Activated CD8-positive, alpha-beta T cell treated with anti-CD3 and anti-CD28 coated beads for 36 hours (primary cell): Measurements from ENCODE around the gene ATXN1. TPM values are rescaled to one million over a fixed set of nuclear protein-coding genes. Genes with fewer than 3 reads are reported as not detected.

Experiments used
- ATAC-seq: fragments of 200-7000 bp; cut with Tn5 transposase; one replicate; pipeline ENCODE4 v1.10.0; 2021; ENCODE audit warnings: mild to moderate bottlenecking, moderate library complexity
- CTCF ChIA-PET: fragments of 350-600 bp; sonication (Branson Sonifier 250); formaldehyde crosslinking; loops from one replicate; lab custom pipeline; 2021; ENCODE audit warnings: antibody characterized with exemption; lab: Charles Lee
- POLR2A ChIA-PET: fragments of 350-600 bp; sonication (Branson Sonifier 250); formaldehyde crosslinking; loops from one replicate; lab custom pipeline; 2021; ENCODE audit warnings: antibody characterized with exemption; lab: Charles Lee
- DNase-seq: peaks from one replicate; pipeline ENCODE4 v3.0.0-alpha.2; 2020
- H3K27ac Mint-ChIP-seq: one replicate; pipeline ENCODE4 v1.8.0; 2021; ENCODE audit warnings: mild to moderate bottlenecking, mixed read lengths
- H3K27me3 Mint-ChIP-seq: one replicate; pipeline ENCODE4 v1.8.0; 2021; ENCODE audit warnings: mixed read lengths
- H3K36me3 Mint-ChIP-seq: one replicate; pipeline ENCODE4 v1.8.0; 2021; ENCODE audit warnings: low read depth, mixed read lengths
- H3K4me1 Mint-ChIP-seq: one replicate; pipeline ENCODE4 v1.8.0; 2021; ENCODE audit warnings: low read depth, mixed read lengths
- H3K4me3 Mint-ChIP-seq: one replicate; pipeline ENCODE4 v1.8.0; 2021; ENCODE audit warnings: mild to moderate bottlenecking, moderate library complexity, mixed read lengths
- H3K9me3 Mint-ChIP-seq: one replicate; pipeline ENCODE4 v1.8.0; 2021; ENCODE audit warnings: mixed read lengths
- intact Hi-C: fragments of 100-400 bp; cut with micrococcal nuclease; formaldehyde crosslinking; loops from one replicate; pipeline ENCODE4 v1.10.0; 2022
- total RNA-seq, 2 experiments: library from RNA; stranded (reverse); gene quantifications; one replicate each; pipeline ENCODE4 v1.2.3, GENCODE V29; 2021
- TF ChIP-seq, protein P1 (sequence below): fragments of 200-600 bp; IDR thresholded peaks from one replicate; pipeline ENCODE4 v1.8.0; 2022; ENCODE audit warnings: antibody characterized with exemption, mild to moderate bottlenecking

The ATXN1 gene
- total RNA-seq, 2 experiments from 2014 or later = 35.4 to 40.8 TPM

DNA sequence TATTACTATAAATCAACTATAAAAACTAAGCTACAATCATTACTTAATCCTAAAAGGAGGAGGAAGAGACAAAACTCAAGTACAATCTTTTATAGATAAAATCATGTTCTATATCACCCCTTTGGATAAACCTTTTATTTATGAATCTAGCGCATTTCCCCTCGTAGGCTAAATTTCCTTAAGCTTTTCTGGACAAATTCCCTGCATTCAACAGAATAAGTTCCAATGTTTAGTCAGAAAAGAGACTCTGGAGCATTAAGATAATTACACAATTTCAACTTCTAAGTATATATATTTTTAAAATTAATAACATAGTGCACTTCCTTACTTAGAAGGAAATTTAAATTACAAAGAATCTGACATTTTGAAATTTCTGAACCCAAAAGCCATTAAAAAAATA lies 37.9 kb downstream of the ATXN1 start:
- peaks cover 49% of the 10 kb centered on the region for H3K4me1 Mint-ChIP-seq
- DNase-seq (no peak), ATAC-seq (no peak)
- no peak overlapping the region for H3K4me3 Mint-ChIP-seq
- H3K27ac Mint-ChIP-seq = no peak overlapping the region
- intact Hi-C loops = no loop called here
- CTCF ChIA-PET = interaction anchor here (1.0 kb wide), 1 partner anchor 10 kb away, joined by 3 read pairs; no protein-coding TSS in a partner anchor
- peaks cover 6% of the 10 kb centered on the region for H3K36me3 Mint-ChIP-seq
- no peaks in the 10 kb centered on the region for H3K9me3 Mint-ChIP-seq
- TF ChIP-seq, protein P1, sequence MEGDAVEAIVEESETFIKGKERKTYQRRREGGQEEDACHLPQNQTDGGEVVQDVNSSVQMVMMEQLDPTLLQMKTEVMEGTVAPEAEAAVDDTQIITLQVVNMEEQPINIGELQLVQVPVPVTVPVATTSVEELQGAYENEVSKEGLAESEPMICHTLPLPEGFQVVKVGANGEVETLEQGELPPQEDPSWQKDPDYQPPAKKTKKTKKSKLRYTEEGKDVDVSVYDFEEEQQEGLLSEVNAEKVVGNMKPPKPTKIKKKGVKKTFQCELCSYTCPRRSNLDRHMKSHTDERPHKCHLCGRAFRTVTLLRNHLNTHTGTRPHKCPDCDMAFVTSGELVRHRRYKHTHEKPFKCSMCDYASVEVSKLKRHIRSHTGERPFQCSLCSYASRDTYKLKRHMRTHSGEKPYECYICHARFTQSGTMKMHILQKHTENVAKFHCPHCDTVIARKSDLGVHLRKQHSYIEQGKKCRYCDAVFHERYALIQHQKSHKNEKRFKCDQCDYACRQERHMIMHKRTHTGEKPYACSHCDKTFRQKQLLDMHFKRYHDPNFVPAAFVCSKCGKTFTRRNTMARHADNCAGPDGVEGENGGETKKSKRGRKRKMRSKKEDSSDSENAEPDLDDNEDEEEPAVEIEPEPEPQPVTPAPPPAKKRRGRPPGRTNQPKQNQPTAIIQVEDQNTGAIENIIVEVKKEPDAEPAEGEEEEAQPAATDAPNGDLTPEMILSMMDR = no peak
- H3K27me3 Mint-ChIP-seq = no peaks in the 10 kb centered on the region
- POLR2A ChIA-PET = no interaction called here

DNA sequence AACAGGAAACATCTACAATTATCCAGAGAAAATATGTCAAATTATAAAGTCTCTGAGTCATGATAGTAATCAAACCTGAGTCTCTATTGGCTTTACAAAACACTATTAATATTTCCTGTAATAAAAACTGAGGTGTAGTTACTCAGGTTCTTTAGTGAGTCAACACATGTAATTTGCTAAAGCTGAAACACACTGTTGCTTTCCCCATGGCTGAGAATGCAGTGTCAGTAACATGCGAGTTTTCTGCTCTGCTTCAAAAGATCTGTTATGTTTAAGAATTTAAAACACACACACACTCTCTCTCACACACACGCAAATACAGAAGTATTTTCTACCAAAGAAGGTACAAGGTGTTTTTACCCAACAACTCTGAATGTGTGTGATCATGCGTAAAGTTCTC lies 38.6 kb downstream of the ATXN1 start:
- intact Hi-C loops = no loop called here
- POLR2A ChIA-PET = interaction anchor here (0.8 kb wide), 1 partner anchor 9 kb away, joined by 4 read pairs; no protein-coding TSS in a partner anchor
- CTCF ChIA-PET = interaction anchor here (1.0 kb wide), 1 partner anchor 10 kb away, joined by 3 read pairs; no protein-coding TSS in a partner anchor
- DNase-seq (no peak), ATAC-seq (no peak)
- H3K4me3 Mint-ChIP-seq = no peak overlapping the region
- peaks cover 49% of the 10 kb centered on the region for H3K4me1 Mint-ChIP-seq
- TF ChIP-seq, protein P1 = no peak
- H3K27ac Mint-ChIP-seq = no peak overlapping the region
- no peaks in the 10 kb centered on the region for H3K9me3 Mint-ChIP-seq
- H3K36me3 Mint-ChIP-seq = peaks cover 8% of the 10 kb centered on the region
- no peaks in the 10 kb centered on the region for H3K27me3 Mint-ChIP-seq

DNA sequence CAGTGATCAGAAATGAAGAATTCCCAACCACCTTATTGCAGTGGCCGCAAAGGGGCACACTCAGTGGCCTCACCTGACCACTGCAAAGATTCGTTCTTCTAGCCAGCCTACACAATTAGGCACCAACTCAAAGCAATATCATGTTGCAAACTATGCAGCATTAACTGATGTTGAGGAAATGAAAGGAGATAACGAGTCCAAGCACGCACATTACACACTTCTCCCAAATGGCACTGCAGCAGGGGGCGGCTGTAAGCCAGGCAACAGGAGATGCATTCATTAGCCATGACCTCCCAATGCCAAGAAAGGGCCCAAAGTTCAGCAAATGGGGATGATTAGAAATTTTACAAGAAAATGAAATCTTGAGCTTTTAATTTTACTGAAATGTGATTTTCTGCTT lies 39.3 kb downstream of the ATXN1 start:
- Mint-ChIP-seq H3K36me3 (peaks cover 13% of the 10 kb centered on the region), H3K27ac (no peak overlapping the region), H3K27me3 (no peaks in the 10 kb centered on the region), H3K4me3 (no peak overlapping the region), H3K9me3 (no peaks in the 10 kb centered on the region), H3K4me1 (peaks cover 52% of the 10 kb centered on the region)
- POLR2A ChIA-PET = interaction anchor here (0.8 kb wide), 1 partner anchor 9 kb away, joined by 4 read pairs; no protein-coding TSS in a partner anchor
- CTCF ChIA-PET = interaction anchor here (0.9 to 2.4 kb wide), 3 partner anchors 10 to 26 kb away, joined by 3 to 5 read pairs (median 4); no protein-coding TSS in a partner anchor
- ATAC-seq (no peak), DNase-seq (no peak)
- TF ChIP-seq, protein P1 = no peak
- intact Hi-C loops = no loop called here

DNA sequence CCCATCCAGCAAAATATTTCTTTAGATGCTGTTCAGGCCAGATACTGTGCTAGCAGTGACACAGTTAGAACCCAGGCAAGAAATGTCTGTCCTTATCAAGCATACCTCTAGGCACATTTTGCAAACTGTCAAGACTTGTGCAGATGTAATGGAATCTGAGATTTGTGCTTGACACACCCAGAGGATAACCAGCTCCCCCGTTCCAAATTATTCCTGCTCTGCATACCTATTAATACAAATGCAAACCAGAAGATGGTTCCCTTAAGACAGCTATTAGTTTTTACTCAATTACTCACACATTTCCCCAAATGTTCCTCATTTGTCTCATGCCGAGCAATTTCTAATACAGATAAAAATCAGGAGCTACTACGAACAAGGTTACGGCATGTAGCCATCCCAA lies 40.4 kb downstream of the ATXN1 start:
- intact Hi-C loops = no loop called here
- TF ChIP-seq, protein P1 = no peak
- POLR2A ChIA-PET = interaction anchor here (2.0 kb wide), 1 partner anchor 11 kb away, joined by 5 read pairs; no protein-coding TSS in a partner anchor
- Mint-ChIP-seq H3K27ac (no peak overlapping the region), H3K4me3 (no peak overlapping the region), H3K27me3 (no peaks in the 10 kb centered on the region), H3K9me3 (no peaks in the 10 kb centered on the region), H3K4me1 (peaks cover 58% of the 10 kb centered on the region), H3K36me3 (peaks cover 21% of the 10 kb centered on the region)
- no peak for DNase-seq
- CTCF ChIA-PET = interaction anchor here (0.9 to 2.4 kb wide), 3 partner anchors 11 to 25 kb away, joined by 3 to 5 read pairs (median 4); no protein-coding TSS in a partner anchor
- ATAC-seq = no peak

DNA sequence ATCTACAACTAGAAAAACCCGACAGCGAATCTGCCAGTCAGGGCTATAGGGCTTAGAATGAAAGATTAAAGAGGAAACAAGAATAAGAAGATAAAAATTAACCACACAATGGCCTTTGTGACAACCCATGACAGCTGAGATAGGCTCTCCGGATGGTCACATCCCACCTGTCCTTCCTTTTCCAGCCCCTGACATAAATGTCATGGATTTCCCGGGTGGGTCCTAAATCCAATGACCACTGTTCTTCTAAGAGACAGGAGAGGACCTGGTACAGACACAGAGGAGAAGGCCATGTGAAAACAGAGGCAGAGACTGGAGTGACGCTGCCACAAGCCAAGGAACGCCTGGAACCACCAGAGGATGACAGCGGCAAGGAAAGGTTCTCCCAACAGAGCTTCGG lies 41.8 kb downstream of the ATXN1 start:
- Mint-ChIP-seq H3K36me3 (peaks cover 18% of the 10 kb centered on the region), H3K4me1 (peaks cover 54% of the 10 kb centered on the region), H3K4me3 (no peak overlapping the region), H3K9me3 (no peaks in the 10 kb centered on the region), H3K27ac (no peak overlapping the region), H3K27me3 (no peaks in the 10 kb centered on the region)
- POLR2A ChIA-PET = interaction anchor here (0.8 to 2.0 kb wide), 3 partner anchors 12 to 42 kb away, joined by 3 to 5 read pairs (median 4); partner anchors contain the start of gene ATXN1
- intact Hi-C loops = no loop called here
- ATAC-seq = no peak
- CTCF ChIA-PET = interaction anchor here (1.0 to 3.5 kb wide), 4 partner anchors 12 to 51 kb away, joined by 3 to 13 read pairs (median 4); no protein-coding TSS in a partner anchor
- no peak for DNase-seq
- TF ChIP-seq, protein P1 = no peak
